Vagina (tissue), 2 donors: Measurements from ENCODE around the gene SNX11. TPM values are rescaled to one million over a fixed set of nuclear protein-coding genes. Genes with fewer than 3 reads are reported as not detected.

Experiments
- DNase-seq, 2 donors: peaks; one replicate each; pipeline ENCODE4 v3.0.0-alpha.2; 2017; ENCODE audit errors: extremely low spot score in 2 of 2
- H3K27ac ChIP-seq: fragments of 200-600 bp; sonication (generic); one replicate; pipeline ENCODE4 v1.5.1; 2019
- H3K27me3 ChIP-seq: fragments of 200-600 bp; sonication (generic); one replicate; pipeline ENCODE4 v1.5.1; 2019
- H3K36me3 ChIP-seq, 2 donors: fragments of 200-600 bp; sonication (generic); one replicate each; pipeline ENCODE4 v1.5.1; 2017 to 2019
- H3K4me1 ChIP-seq: fragments of 200-600 bp; sonication (generic); one replicate; pipeline ENCODE4 v1.5.1; 2019
- H3K4me3 ChIP-seq, 2 donors: fragments of 200-600 bp; sonication (generic); 1 replicate in 1 of 2; 2 replicates in 1 of 2; pipeline ENCODE4 v1.5.1; 2016 to 2019
- H3K9me3 ChIP-seq: fragments of 200-600 bp; sonication (generic); one replicate; pipeline ENCODE4 v1.5.1; 2019
- POLR2A ChIP-seq, 2 donors: fragments of 450-650 bp; IDR thresholded peaks; one replicate each; pipeline ENCODE4 v1.6.1; 2017; ENCODE audit warnings: antibody characterized with exemption in 2 of 2, mild to moderate bottlenecking in 2 of 2, moderate library complexity in 2 of 2
- POLR2AphosphoS5 ChIP-seq, 2 donors: sonication (generic); formaldehyde crosslinking; IDR thresholded peaks; one replicate each; pipeline ENCODE4 v1.9.0; 2017; ENCODE audit warnings: antibody characterized with exemption in 2 of 2, mild to moderate bottlenecking in 2 of 2, low read depth in 1 of 2; ENCODE audit not compliant: insufficient read depth in 1 of 2
- intact Hi-C: fragments of 100-400 bp; cut with DNase I; formaldehyde crosslinking; loops from one replicate; pipeline ENCODE4 v1.15.1; 2023
- total RNA-seq: library from RNA; depleted of rRNA; stranded (reverse); fragments of >200 nt; gene quantifications from one replicate; pipeline ENCODE4 v1.2.3, GENCODE V29; 2016
- TF ChIP-seq, protein P1 (sequence below), 3 experiments: fragments of 450-650 bp in 2 of 3; fragments of 200-600 bp in 1 of 3; sonication (generic) in 1 of 3; IDR thresholded peaks; one replicate each; pipeline ENCODE4 v1.5.1; 2017 to 2019; ENCODE audit warnings: antibody characterized with exemption in 3 of 3, mild to moderate bottlenecking in 2 of 3, moderate library complexity in 2 of 3

SNX11 gene
- total RNA-seq, 1 donor from 2014 or later, result 15.0 TPM

DNA sequence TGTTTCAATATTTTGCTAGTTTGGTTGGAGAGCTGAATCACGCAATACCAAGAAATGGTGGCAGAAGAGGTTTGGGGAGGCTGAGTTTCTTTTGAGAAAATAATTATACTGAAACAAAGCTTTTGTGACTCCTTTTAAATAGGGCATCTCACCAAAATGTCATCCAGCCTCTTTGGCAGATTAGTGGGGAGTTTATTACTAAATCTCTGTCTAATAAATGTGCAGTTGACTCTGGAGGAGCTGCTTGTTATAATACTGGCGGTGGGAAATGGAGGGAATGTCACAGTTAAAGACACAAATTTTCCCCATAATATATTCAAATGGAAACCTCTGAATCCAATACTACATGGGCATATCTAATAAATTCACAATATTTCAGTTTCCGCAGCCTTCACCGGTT is 44.7 kb downstream of the SNX11 start:
- intact Hi-C loops, result no loop called here
- TF ChIP-seq, protein P1, sequence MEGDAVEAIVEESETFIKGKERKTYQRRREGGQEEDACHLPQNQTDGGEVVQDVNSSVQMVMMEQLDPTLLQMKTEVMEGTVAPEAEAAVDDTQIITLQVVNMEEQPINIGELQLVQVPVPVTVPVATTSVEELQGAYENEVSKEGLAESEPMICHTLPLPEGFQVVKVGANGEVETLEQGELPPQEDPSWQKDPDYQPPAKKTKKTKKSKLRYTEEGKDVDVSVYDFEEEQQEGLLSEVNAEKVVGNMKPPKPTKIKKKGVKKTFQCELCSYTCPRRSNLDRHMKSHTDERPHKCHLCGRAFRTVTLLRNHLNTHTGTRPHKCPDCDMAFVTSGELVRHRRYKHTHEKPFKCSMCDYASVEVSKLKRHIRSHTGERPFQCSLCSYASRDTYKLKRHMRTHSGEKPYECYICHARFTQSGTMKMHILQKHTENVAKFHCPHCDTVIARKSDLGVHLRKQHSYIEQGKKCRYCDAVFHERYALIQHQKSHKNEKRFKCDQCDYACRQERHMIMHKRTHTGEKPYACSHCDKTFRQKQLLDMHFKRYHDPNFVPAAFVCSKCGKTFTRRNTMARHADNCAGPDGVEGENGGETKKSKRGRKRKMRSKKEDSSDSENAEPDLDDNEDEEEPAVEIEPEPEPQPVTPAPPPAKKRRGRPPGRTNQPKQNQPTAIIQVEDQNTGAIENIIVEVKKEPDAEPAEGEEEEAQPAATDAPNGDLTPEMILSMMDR (IDR thresholded peaks at IDR 0.05), result no peak
- TF ChIP-seq POLR2A (IDR thresholded peaks at IDR 0.05) (no peak), POLR2AphosphoS5 (IDR thresholded peaks at IDR 0.05; ENCODE audit: insufficient read depth in 1 of 2, low read depth in 1 of 2) (no peak)
- H3K27me3 ChIP-seq, result no peaks in the 10 kb centered on the region

DNA sequence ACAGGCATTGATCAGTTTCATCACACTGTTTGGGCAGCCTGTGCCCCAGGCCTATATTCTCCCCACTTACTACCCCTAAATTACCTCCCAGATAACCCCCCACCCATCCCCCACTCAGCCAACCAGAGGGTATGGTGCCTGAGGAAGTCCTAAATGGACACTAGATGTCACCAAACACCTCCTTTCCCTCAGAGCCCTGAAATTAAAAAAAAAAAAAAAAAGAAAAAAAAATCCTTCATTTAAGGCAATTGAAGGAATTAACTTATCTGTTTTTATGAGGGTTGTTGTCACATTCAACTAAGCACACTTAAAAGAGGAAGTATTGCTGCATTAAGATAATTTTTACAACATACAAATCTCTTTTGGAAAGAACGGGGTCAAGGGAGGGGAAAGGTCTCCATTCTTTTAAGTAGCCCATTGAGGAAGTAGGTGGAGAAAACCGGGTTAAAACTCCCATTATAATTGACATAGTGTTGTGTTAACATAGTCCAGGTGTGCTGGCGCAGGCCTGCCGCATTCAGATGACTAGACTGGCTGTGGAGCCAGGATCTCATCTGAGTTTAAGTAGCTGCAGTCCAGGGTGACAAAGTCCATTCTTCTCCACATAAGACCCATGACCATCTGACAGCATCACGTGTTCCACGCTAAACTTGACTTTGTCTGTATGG is 46.3 kb downstream of the SNX11 start:
- Histone ChIP-seq H3K9me3 (no peaks in the 10 kb centered on the region), H3K27me3 (no peaks in the 10 kb centered on the region), H3K36me3 (no peaks in the 10 kb centered on the region), H3K4me1 (no peaks in the 10 kb centered on the region), H3K4me3 (no peak overlapping the region), H3K27ac (no peak overlapping the region)
- TF ChIP-seq POLR2AphosphoS5 (IDR thresholded peaks at IDR 0.05; ENCODE audit: insufficient read depth in 1 of 2, low read depth in 1 of 2) (no peak), POLR2A (IDR thresholded peaks at IDR 0.05) (no peak)
- TF ChIP-seq, protein P1 (IDR thresholded peaks at IDR 0.05), result no peak
- intact Hi-C loops, result no loop called here
- no peak for DNase-seq

More for the DNA sequence above, 44.7 kb downstream of the SNX11 start:
- Histone ChIP-seq H3K27ac (no peak overlapping the region), H3K4me3 (no peak overlapping the region), H3K9me3 (no peaks in the 10 kb centered on the region), H3K36me3 (no peaks in the 10 kb centered on the region), H3K4me1 (no peaks in the 10 kb centered on the region)
- DNase-seq, result no peak

DNA sequence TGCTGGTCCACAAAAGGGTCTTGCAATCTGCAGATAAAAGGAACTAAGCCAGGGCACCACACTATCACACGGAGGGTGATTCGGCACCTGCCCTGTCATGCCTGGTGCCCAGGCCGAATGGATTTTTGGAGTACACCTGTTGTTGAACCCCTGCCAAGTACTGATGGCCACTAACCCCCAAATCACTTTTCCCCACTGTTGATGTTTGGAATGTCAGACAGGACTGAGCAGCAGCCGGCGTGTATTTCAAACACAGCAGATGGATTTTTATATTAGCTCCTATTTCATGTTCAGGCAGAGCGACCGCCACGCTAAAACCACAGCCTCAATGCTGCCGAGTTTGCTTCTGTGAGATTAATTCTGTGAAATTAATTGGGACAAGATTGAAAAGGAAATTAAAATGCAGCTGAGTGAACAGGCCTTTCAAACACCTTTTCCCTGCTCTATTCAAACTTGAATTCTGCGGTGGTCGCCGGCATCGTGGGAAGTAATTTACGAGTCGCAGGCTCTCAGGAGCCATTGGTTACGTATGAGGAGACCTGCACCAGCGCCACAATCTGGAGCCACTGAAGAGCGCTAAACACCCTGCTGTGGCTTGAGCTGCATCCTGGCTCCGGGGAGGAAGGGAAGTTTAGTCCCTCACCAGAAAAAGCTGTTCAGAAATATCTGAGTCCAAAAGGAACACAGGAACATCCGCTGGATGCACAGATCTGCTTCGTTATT is 48.5 kb downstream of the SNX11 start:
- Histone ChIP-seq H3K9me3 (no peaks in the 10 kb centered on the region), H3K4me3 (no peak overlapping the region), H3K27me3 (no peaks in the 10 kb centered on the region), H3K27ac (no peak overlapping the region), H3K36me3 (no peaks in the 10 kb centered on the region), H3K4me1 (no peaks in the 10 kb centered on the region)
- DNase-seq, result no peak
- intact Hi-C loops, result no loop called here
- TF ChIP-seq POLR2AphosphoS5 (IDR thresholded peaks at IDR 0.05; ENCODE audit: insufficient read depth in 1 of 2, low read depth in 1 of 2) (no peak), POLR2A (IDR thresholded peaks at IDR 0.05) (no peak)
- TF ChIP-seq, protein P1 (IDR thresholded peaks at IDR 0.05), result no peak

DNA sequence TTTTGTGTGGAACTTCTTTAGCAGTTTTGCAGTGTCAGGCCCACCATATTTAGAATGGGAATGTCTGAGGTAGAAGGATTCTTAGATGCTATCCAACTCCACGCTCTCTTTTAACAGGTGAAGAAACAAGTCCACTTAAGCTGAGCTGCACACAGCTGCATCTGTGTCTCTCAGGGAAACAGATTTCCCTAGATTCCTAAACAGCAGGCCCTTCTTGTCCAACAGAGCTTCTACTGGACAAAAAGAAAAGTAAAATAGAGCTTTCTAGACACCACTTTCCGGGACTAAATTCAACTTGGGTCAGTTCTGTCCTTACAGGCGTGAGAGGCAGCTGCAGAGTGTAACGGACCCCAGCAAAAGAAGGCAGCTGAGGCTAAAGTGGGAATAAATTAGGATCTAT is 51.7 kb downstream of the SNX11 start:
- Histone ChIP-seq H3K9me3 (no peaks in the 10 kb centered on the region), H3K4me1 (no peaks in the 10 kb centered on the region), H3K36me3 (no peaks in the 10 kb centered on the region), H3K27ac (no peak overlapping the region), H3K27me3 (no peaks in the 10 kb centered on the region), H3K4me3 (no peak overlapping the region)
- DNase-seq, result no peak
- intact Hi-C loops, result no loop called here
- TF ChIP-seq POLR2AphosphoS5 (IDR thresholded peaks at IDR 0.05; ENCODE audit: insufficient read depth in 1 of 2, low read depth in 1 of 2) (no peak), POLR2A (IDR thresholded peaks at IDR 0.05) (no peak)
- TF ChIP-seq, protein P1 (IDR thresholded peaks at IDR 0.05), result no peak
